Right ventricle myocardium superior (tissue), 1 donor: Measurements from ENCODE around the gene SEMA5A. TPM values are rescaled to one million over a fixed set of nuclear protein-coding genes. Genes with fewer than 3 reads are reported as not detected.

Source experiments
- ATAC-seq: fragments of 200-7000 bp; cut with Tn5 transposase; one replicate; pipeline ENCODE4 v1.9.1; 2020; ENCODE audit warnings: mild to moderate bottlenecking; ENCODE audit not compliant: poor library complexity
- DNase-seq: peaks from one replicate; pipeline ENCODE4 v3.0.0-alpha.2; 2020
- intact Hi-C: fragments of 100-400 bp; cut with DNase I; formaldehyde crosslinking; loops from one replicate; pipeline ENCODE4 v1.11.2; 2022
- total RNA-seq: library from RNA; stranded (reverse); fragmentation: NEBNext Ultra II Directional; extraction: Animal tissue kit (Norgen Biotek cat#: 25700); gene quantifications from one replicate; pipeline ENCODE4 v1.2.1, GENCODE V29; 2021
- donor health status: DM: no; HTN: yes; CAD: no; lungs with severe emphysema.

SEMA5A gene
- total RNA-seq, 1 donor from 2014 or later: 27.1 TPM

- DNase-seq (no peak), ATAC-seq (no peak)
- intact Hi-C loops: no loop called here
Observed at GRCh38 chr5:9335754-9336495, 209.9 kb downstream of the SEMA5A start.

GRCh38 chr5:9335269-9335668, 210.6 kb downstream of the SEMA5A start:
- intact Hi-C loops: no loop called here
- no peak for DNase-seq
- no peak for ATAC-seq

- ATAC-seq (no peak), DNase-seq (no peak)
- intact Hi-C loops: no loop called here
Observed at GRCh38 chr5:9332026-9332425, 213.8 kb downstream of the SEMA5A start.

GRCh38 chr5:9331372-9331771, 214.5 kb downstream of the SEMA5A start:
- no peak for DNase-seq
- ATAC-seq: no peak
- intact Hi-C loops: no loop called here

- DNase-seq (no peak), ATAC-seq (no peak)
- intact Hi-C loops: no loop called here
Observed at GRCh38 chr5:9329125-9329524, 216.8 kb downstream of the SEMA5A start.

GRCh38 chr5:9325549-9325948, 220.3 kb downstream of the SEMA5A start:
- no peak for DNase-seq
- no peak for ATAC-seq
- intact Hi-C loops: no loop called here

GRCh38 chr5:9324348-9325077, 221.4 kb downstream of the SEMA5A start:
- ATAC-seq: no peak
- DNase-seq: no peak
- intact Hi-C loops: no loop called here

- intact Hi-C loops: no loop called here
- ATAC-seq (no peak), DNase-seq (no peak)
Observed at GRCh38 chr5:9320652-9321051, 225.2 kb downstream of the SEMA5A start.

GRCh38 chr5:9318031-9318430, 227.8 kb downstream of the SEMA5A start:
- DNase-seq (no peak), ATAC-seq (no peak)
- intact Hi-C loops: no loop called here

GRCh38 chr5:9316733-9317132, 229.1 kb downstream of the SEMA5A start:
- intact Hi-C loops: no loop called here
- no peak for ATAC-seq
- no peak for DNase-seq

GRCh38 chr5:9316041-9316440, 229.8 kb downstream of the SEMA5A start:
- intact Hi-C loops: no loop called here
- DNase-seq (no peak), ATAC-seq (no peak)

- intact Hi-C loops: no loop called here
- no peak for DNase-seq
- no peak for ATAC-seq
Observed at GRCh38 chr5:9314558-9314957, 231.3 kb downstream of the SEMA5A start.

- DNase-seq: no peak
- no peak for ATAC-seq
- intact Hi-C loops: no loop called here
Observed at GRCh38 chr5:9313751-9314150, 232.1 kb downstream of the SEMA5A start.

GRCh38 chr5:9307150-9307549, 238.7 kb downstream of the SEMA5A start:
- DNase-seq: no peak
- intact Hi-C loops: no loop called here
- no peak for ATAC-seq

GRCh38 chr5:9302218-9302617, 243.7 kb downstream of the SEMA5A start:
- DNase-seq (no peak), ATAC-seq (no peak)
- intact Hi-C loops: no loop called here

- DNase-seq: no peak
- no peak for ATAC-seq
- intact Hi-C loops: no loop called here
Observed at GRCh38 chr5:9301200-9301599, 244.7 kb downstream of the SEMA5A start.

- ATAC-seq: no peak
- DNase-seq: no peak
- intact Hi-C loops: no loop called here
Observed at GRCh38 chr5:9297134-9297533, 248.7 kb downstream of the SEMA5A start.

GRCh38 chr5:9295466-9295801, 250.4 kb downstream of the SEMA5A start:
- DNase-seq (no peak), ATAC-seq (no peak)
- intact Hi-C loops: no loop called here

- DNase-seq (no peak), ATAC-seq (no peak)
- intact Hi-C loops: no loop called here
Observed at GRCh38 chr5:9294793-9295465, 250.9 kb downstream of the SEMA5A start.

- intact Hi-C loops: loop anchor here (10.0 kb wide), 1 partner anchor 257 kb away; the partner anchor contains the start of gene SEMA5A
- DNase-seq: peak; percentile 60
- ATAC-seq: peak; percentile 70
Observed at GRCh38 chr5:9288234-9288633, 257.6 kb downstream of the SEMA5A start.
